Fibroblast of gingiva (primary cell): ENCODE results near the gene ZKSCAN4.

Experiments
- DNase-seq: peaks from one replicate; pipeline ENCODE4 v3.0.0-alpha.2; 2011; ENCODE audit warnings: low read depth

Gene ZKSCAN4

GRCh38 chr6:28208111-28208659 lies 43.9 kb downstream of the ZKSCAN4 start:
- DNase-seq, result no peak

- DNase-seq, result peak; percentile 13
Observed at GRCh38 chr6:28207510-28208110, 44.5 kb downstream of the ZKSCAN4 start.

- no peak for DNase-seq
Observed at GRCh38 chr6:28206928-28207509, 45.0 kb downstream of the ZKSCAN4 start.

DNA sequence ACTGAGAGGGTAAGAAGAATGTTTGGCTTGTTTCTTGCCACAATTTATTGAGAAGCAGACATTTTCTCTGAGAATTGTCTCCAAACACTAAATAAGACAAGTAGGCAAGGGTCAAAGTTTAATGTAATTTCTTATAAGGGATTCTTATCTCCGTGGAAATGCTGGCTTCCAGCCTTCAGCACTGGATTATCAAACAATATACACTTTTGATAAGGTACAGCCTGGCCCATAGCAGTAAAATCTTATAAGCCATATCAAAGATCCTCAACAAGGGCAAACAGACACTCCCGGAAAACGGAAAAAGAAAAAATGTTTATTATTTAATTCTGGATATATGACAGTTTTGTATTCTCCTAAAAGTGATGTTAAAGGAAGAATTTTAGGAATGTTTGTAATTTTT lies 45.5 kb downstream of the ZKSCAN4 start:
- no peak for DNase-seq

DNA sequence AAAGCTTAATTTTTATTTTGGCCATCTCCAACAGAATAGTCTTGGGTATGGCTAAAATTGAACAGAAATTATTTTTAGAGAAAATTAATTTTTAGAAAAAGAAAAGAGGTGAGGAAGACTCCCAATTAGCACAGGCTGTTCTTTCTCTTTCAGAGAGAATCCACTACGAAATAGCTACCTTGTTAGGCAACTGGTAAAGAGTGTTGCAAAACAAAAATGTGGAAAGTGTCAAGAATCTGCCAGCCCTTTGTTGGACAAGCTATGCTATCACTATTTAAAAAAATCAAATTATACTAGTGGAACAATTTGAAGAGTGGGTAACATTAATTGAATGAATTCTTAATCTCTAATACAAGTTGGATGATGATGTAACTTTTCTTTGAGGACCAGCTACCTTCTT lies 46.2 kb downstream of the ZKSCAN4 start:
- DNase-seq, result no peak

DNA sequence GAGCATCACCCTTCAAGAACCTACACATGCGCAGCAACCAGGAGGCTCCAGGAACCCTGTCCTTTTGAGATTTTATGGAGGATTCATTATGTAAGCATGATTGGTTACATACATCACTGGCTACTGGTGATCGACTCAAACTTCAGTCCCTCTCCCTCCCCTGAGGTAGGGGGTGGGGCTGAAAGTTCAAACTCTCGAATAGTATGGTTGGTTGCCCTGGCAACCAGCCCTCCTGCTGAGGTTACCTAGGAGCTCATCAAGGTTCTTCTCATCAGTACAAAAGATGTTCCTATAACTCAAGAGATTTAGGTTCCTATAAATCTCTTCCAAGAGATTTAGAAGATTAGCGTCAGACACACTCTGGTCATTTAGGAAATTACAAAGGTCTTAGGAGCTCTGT lies 48.9 kb downstream of the ZKSCAN4 start:
- DNase-seq, result no peak

- DNase-seq, result no peak
Observed at GRCh38 chr6:28200020-28200419, 52.0 kb downstream of the ZKSCAN4 start.
